Activated CD8-positive, alpha-beta T cell treated with anti-CD3 and anti-CD28 coated beads for 36 hours (primary cell): ENCODE results near the gene TDRKH. TPM values are rescaled to one million over a fixed set of nuclear protein-coding genes. Genes with fewer than 3 reads are reported as not detected.

Experiments
- ATAC-seq: fragments of 200-7000 bp; cut with Tn5 transposase; one replicate; pipeline ENCODE4 v1.10.0; 2021; ENCODE audit warnings: mild to moderate bottlenecking, moderate library complexity
- CTCF ChIA-PET: fragments of 350-600 bp; sonication (Branson Sonifier 250); formaldehyde crosslinking; loops from one replicate; lab custom pipeline; 2021; ENCODE audit warnings: antibody characterized with exemption; lab: Charles Lee
- POLR2A ChIA-PET: fragments of 350-600 bp; sonication (Branson Sonifier 250); formaldehyde crosslinking; loops from one replicate; lab custom pipeline; 2021; ENCODE audit warnings: antibody characterized with exemption; lab: Charles Lee
- DNase-seq: peaks from one replicate; pipeline ENCODE4 v3.0.0-alpha.2; 2020
- H3K27ac Mint-ChIP-seq: one replicate; pipeline ENCODE4 v1.8.0; 2021; ENCODE audit warnings: mild to moderate bottlenecking, mixed read lengths
- H3K27me3 Mint-ChIP-seq: one replicate; pipeline ENCODE4 v1.8.0; 2021; ENCODE audit warnings: mixed read lengths
- H3K36me3 Mint-ChIP-seq: one replicate; pipeline ENCODE4 v1.8.0; 2021; ENCODE audit warnings: low read depth, mixed read lengths
- H3K4me1 Mint-ChIP-seq: one replicate; pipeline ENCODE4 v1.8.0; 2021; ENCODE audit warnings: low read depth, mixed read lengths
- H3K4me3 Mint-ChIP-seq: one replicate; pipeline ENCODE4 v1.8.0; 2021; ENCODE audit warnings: mild to moderate bottlenecking, moderate library complexity, mixed read lengths
- H3K9me3 Mint-ChIP-seq: one replicate; pipeline ENCODE4 v1.8.0; 2021; ENCODE audit warnings: mixed read lengths
- CTCF ChIP-seq: fragments of 200-600 bp; IDR thresholded peaks from one replicate; pipeline ENCODE4 v1.8.0; 2022; ENCODE audit warnings: antibody characterized with exemption, mild to moderate bottlenecking
- intact Hi-C: fragments of 100-400 bp; cut with micrococcal nuclease; formaldehyde crosslinking; loops from one replicate; pipeline ENCODE4 v1.10.0; 2022
- total RNA-seq, 2 experiments: library from RNA; stranded (reverse); gene quantifications; one replicate each; pipeline ENCODE4 v1.2.3, GENCODE V29; 2021

TDRKH gene
- total RNA-seq, 2 experiments from 2014 or later, result 9.7 to 10.5 TPM

DNA sequence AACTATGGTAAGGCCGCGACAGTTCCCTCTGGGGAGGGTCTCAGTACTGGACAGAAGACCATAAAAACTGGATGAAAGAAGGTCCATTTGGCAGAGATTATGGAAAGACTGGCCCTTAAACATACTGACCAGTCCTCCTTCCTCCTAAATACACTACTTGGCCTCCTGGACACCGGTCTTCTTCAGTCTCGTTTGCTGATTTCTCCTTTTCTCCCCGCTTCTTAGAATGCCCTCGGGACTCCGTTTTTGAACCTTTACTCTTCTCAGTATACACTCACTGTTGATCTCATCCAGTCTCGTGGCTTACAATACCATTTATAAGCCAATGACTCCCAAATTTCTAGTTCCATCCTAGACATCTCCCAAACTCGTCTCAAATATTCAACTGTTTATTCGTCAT is 26.3 kb downstream of the TDRKH start:
- peak overlapping the region; percentile 83 for H3K4me3 Mint-ChIP-seq
- ChIA-PET CTCF (interaction anchor here (1.9 to 2.9 kb wide), 2 partner anchors 26 to 72 kb away, joined by 12 to 13 read pairs; partner anchors contain the start of gene TDRKH), POLR2A (interaction anchor here (0.8 to 1.9 kb wide), 11 partner anchors 8 to 144 kb away, joined by 3 to 9 read pairs (median 5); partner anchors contain the start of gene C2CD4D)
- H3K4me1 Mint-ChIP-seq, result peaks cover 22% of the 10 kb centered on the region
- H3K36me3 Mint-ChIP-seq, result peaks cover 27% of the 10 kb centered on the region
- DNase-seq (no peak), ATAC-seq (no peak)
- no peaks in the 10 kb centered on the region for H3K9me3 Mint-ChIP-seq
- H3K27me3 Mint-ChIP-seq, result no peaks in the 10 kb centered on the region
- intact Hi-C loops, result loop anchor here (5.0 kb wide), 1 partner anchor 73 kb away; the partner anchor contains the start of gene C2CD4D
- H3K27ac Mint-ChIP-seq, result peak overlapping the region; percentile 95
- TF ChIP-seq CTCF, result no peak

GRCh38 chr1:151762941-151763921 is 27.1 kb downstream of the TDRKH start, which contains the start of gene MRPL9:
TSS of gene MRPL9 (minus strand) at chr1:151763496. CDS start at chr1:151763479, 17 bp downstream.
- TF ChIP-seq CTCF, result no peak
- ChIA-PET POLR2A (interaction anchor here (0.6 to 1.9 kb wide), 17 partner anchors 9 to 148 kb away, joined by 3 to 9 read pairs (median 4); partner anchors contain the start of gene C2CD4D), CTCF (interaction anchor here (0.8 to 2.9 kb wide), 7 partner anchors 10 to 142 kb away, joined by 3 to 13 read pairs (median 3); partner anchors contain the start of gene TDRKH)
- no peaks in the 10 kb centered on the region for H3K9me3 Mint-ChIP-seq
- intact Hi-C loops, result loop anchor here (5.0 kb wide), 1 partner anchor 74 kb away; the partner anchor contains the start of gene C2CD4D
- peaks cover 18% of the 10 kb centered on the region for H3K4me1 Mint-ChIP-seq
- no peaks in the 10 kb centered on the region for H3K27me3 Mint-ChIP-seq
- peaks cover 27% of the 10 kb centered on the region for H3K36me3 Mint-ChIP-seq
- peak within 1 kb of the TSS; percentile 95 for H3K27ac Mint-ChIP-seq
- peak; percentile 91 for DNase-seq
- ATAC-seq, result peak; percentile 99
- peak within 1 kb of the TSS; percentile 83 for H3K4me3 Mint-ChIP-seq

DNA sequence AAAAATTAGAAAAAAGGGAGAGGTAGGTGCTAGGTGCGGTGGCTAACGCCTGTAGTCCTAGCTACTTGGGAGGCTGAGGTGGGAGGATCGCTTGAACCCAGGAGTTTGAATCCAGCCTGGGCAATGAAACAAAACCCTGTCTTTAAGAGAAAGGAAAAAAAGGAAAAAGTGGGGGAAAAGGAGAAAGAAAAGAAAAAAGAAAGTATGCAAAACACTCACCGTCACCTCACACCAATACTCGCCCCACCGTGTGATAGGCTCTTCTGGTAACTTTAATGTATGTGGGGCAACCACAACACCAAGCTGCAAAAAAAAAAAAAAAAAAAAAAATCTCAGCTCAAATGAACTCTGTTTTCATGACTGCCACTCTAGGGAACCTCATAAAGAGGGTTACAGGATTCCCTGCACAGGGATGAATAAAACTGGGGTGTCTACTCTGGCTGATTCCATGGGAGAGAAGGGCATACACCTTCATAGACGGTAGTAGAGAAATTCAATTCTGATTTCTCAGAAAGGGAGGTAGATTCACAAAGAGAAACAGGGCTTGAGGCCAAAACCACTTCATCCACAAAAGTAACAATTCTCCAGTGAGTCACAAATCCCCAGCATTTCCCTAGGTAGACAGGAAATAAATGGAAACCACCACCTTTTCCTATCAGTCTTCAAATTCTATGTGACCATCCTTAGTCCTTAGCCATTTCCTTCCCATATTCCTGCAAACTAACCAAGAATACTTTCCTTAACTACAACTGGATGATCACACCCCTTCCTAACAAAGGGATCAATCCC is 29.5 kb downstream of the TDRKH start:
- H3K27ac Mint-ChIP-seq, result no peak overlapping the region
- no peaks in the 10 kb centered on the region for H3K27me3 Mint-ChIP-seq
- H3K4me3 Mint-ChIP-seq, result no peak overlapping the region
- ATAC-seq (no peak), DNase-seq (no peak)
- H3K9me3 Mint-ChIP-seq, result no peaks in the 10 kb centered on the region
- intact Hi-C loops, result loop anchor here (5.0 kb wide), 1 partner anchor 77 kb away; the partner anchor contains the start of gene C2CD4D
- peaks cover 38% of the 10 kb centered on the region for H3K36me3 Mint-ChIP-seq
- ChIA-PET CTCF (interaction anchor here (1.3 to 1.9 kb wide), 2 partner anchors 26 to 76 kb away, joined by 3 to 5 read pairs; no protein-coding TSS in a partner anchor), POLR2A (interaction anchor here (1.1 kb wide), 1 partner anchor 61 kb away, joined by 3 read pairs; no protein-coding TSS in a partner anchor)
- TF ChIP-seq CTCF, result no peak
- H3K4me1 Mint-ChIP-seq, result peaks cover 29% of the 10 kb centered on the region

DNA sequence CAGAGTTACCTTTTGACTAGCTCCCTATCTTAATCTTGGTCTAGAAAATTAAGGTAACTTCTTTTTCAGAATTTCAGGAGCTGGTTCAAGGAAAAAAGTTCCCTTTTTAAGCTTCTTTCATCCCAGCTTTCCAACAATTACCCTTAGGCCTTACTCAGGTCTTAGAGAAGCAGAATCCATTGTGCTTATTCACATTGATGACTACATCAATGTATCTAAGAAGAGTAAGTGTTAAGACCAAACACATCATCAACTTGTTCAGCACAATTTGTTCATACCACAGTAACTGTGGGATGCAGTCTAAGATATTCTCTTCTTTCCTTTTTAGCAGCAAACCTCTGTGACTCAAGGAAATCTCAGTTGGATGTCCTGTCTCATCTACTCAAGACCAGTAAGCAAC is 31.1 kb downstream of the TDRKH start:
- ChIA-PET CTCF (interaction anchor here (0.7 to 1.9 kb wide), 3 partner anchors 24 to 165 kb away, joined by 3 to 5 read pairs (median 4); no protein-coding TSS in a partner anchor), POLR2A (interaction anchor here (0.9 kb wide), 1 partner anchor 80 kb away, joined by 3 read pairs; the partner anchor contains the start of gene C2CD4D)
- Mint-ChIP-seq H3K36me3 (peaks cover 38% of the 10 kb centered on the region), H3K27ac (no peak overlapping the region), H3K9me3 (no peaks in the 10 kb centered on the region), H3K27me3 (no peaks in the 10 kb centered on the region), H3K4me1 (peaks cover 27% of the 10 kb centered on the region), H3K4me3 (no peak overlapping the region)
- ATAC-seq (no peak), DNase-seq (no peak)
- intact Hi-C loops, result no loop called here
- no peak for TF ChIP-seq CTCF
